ENCODE results near the gene NCOA6.
"Not testable (repeated sequence)": the region's sequence is repeated elsewhere in the genome, so short reads cannot be mapped to it uniquely, and the experiment has no call there.

The NCOA6 gene

DNA sequence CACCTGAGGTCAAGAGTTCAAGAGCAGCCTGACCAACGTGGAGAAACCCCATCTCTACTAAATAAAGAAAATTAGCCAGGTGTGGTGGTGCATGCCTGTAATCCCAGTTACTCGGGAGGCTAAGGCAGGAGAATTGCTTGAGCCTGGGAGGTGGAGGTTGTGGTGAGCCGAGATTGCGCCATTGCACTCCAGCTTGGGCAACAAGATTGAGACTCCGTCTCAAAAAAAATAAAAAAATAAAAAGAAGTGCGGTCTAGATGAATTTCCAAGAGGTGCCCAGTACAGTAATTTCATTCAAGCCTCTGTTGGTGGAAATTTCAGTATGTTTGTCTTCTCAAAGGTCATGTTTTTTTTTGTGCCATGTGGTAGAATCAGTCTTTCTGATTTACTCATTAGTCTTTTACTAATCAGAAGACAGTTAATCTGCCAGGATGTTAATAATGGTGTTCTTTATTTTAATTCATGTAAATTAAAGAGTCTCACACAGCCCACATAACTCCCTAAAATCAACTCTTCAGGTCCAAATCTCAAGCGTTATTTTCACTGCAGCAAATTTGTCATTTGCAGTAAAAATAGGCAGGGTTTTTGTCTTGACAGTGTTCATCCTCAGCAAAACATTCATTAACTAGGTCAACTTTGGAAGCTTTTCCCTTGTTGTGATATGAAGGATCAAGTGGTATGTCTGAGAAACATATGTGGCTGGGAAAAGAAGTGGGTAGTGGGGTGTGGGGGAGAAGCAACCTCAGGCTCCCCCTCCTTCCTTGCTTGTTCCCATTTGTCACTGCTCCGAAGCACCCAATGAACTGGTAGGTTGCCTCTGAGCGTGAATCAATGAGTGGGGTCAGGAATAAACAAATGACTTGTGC, 108.0 kb downstream of the NCOA6 start:
- no peak for DNase-seq

DNA sequence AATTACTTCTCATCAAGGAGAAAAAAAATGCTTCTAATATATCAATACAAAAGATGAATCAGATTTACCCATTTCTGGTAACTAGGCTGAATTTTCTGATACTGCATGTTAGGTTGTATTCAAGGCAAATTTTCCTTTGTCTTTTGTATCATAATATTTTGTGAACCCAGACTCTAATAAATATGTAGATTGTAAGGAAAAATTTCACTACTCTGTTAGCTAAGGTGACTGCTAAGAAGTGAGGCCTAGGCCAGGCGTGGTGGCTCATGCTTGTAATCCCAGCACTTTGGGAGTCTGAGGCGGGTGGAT, 108.6 kb downstream of the NCOA6 start:
- DNase-seq = no peak

DNA sequence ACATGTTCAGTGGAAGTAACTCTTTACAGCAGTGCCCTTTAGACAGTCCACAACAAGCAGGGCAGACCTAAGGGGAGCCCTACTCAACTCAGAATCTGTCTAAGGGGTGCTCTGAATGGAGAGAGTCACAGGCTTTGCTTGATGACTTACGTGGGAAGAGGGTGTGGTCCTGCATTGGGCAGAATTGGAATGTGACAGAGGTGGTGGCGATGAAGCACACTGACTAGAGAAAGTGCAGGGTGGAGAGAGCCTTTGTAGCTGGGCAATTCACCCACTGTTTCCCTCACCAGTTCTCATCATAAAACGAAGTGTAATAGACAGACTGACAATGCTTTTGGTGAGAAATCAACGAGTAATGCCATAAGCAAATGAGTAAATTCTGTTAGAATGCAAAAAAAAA, 110.1 kb downstream of the NCOA6 start:
- DNase-seq = no peak

DNA sequence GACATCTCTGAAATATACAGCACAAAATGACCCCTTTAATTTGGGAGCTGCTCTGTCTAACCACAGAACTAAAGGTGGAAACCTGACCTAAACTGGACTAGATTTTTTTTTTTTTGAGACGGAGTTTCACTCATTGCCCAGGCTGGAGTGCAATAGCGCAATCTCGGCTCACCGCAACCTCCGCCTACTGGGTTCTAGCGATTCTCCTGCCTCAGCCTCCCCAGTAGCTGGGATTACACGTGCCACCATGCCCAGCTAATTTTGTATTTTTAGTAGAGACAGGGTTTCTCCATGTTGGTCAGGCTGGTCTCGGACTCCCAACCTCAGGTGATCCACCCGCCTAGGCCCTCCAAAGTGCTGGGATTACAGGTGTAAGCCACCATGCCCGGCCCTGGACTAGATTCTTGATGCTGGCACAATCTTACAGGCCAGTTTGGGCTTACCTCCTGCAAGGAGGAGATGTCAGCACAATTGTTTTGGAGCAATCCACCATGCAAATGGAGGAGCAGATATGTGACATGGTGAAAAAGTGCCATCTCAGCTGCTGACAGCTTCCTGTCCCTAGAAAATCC, 111.4 kb downstream of the NCOA6 start:
- not testable (repeated sequence) for DNase-seq

DNA sequence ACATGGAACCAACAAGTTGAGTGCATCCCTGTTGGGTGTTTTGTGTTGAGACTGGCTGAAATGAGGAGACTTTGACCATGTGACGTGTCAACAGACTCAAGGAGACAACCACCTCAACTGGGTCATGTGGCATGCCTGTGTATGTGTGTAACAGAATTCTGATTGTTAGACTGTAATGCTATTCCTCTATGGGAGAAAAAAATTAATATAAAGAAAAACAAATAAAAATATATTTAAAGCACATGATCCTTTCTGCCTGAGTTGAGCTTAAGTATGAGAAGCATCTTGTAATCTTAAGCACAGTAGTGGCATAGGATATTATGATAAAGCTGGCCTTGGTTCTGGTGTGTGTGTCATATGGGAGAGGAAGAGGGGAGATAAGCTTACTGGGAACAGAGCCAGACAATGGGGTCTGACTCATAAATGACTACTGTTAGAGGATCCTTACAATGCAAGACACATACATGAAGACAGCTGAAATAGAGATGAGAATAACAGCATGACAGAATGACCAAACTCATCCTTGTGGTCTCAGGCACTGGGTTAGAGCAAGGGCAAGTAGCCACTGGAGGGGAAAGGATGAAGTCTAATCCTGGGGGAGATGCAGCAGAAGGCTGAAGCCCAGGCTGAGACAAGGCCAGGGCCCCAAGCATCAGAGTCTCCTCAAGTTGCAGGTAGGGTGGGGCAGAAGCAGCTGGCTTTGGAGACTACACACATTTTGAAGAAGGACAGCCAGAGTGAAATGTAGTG, 112.1 kb downstream of the NCOA6 start:
- no peak for DNase-seq

DNA sequence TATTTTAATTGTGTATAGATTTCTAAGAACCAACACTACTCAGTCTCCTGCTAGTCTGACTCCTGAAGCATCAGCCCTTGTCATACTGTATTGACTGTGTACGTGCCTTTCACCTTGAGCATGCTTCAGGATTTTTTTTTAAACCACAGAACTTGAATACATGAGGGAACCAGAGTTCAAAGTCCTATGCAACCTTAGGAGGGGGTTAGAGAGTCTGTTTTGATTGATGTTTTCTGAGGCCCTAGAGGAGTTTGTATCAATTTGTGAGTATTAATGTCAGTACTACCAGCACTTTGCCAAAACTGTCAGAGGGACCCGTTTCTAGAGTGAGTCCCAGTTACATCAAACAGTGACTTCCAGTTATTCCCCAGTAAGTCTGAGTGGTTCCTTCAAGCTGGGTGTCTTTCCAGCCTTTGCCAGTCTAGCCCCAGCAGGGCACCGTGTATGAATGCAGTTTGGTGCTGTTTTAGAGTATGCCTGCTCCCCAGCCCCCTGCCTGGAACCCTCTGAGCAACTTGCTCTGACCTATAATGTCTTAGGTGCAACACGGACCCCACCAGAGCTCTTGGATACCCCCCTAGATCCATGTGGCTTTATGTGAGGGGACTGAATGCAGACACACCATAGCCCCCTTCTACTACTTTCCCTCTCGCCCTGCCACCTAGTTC, 112.8 kb downstream of the NCOA6 start:
- no peak for DNase-seq

DNA sequence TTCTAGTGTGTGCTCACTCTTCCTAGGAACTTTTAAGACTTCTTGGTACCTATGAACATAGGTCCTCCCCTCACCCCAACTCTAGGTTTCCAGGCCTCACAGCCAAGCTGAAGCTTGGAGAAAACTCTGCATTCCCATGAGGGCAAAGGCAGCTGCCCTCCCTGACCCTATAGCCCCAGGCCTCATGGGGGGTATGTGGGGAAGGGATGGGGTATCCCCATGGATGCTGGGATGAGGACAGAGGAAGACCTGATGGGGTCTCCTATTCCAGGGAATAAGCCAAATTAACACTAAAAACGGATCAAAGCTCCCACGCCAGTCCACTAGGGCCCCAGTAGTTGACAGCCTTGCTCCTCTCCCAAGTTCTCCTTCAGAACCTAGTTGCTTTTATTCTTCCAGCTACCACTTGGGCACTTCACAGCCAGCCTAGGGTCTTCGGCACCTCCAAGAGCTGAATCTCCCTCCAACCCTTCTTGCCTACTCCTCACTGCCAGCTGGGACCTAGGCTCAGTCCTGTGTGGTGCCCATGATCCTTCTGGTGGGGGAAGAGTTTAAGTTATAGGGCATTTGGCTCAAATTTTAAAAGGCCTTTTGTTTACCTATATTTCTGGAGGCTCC, 113.5 kb downstream of the NCOA6 start:
- no peak for DNase-seq

DNA sequence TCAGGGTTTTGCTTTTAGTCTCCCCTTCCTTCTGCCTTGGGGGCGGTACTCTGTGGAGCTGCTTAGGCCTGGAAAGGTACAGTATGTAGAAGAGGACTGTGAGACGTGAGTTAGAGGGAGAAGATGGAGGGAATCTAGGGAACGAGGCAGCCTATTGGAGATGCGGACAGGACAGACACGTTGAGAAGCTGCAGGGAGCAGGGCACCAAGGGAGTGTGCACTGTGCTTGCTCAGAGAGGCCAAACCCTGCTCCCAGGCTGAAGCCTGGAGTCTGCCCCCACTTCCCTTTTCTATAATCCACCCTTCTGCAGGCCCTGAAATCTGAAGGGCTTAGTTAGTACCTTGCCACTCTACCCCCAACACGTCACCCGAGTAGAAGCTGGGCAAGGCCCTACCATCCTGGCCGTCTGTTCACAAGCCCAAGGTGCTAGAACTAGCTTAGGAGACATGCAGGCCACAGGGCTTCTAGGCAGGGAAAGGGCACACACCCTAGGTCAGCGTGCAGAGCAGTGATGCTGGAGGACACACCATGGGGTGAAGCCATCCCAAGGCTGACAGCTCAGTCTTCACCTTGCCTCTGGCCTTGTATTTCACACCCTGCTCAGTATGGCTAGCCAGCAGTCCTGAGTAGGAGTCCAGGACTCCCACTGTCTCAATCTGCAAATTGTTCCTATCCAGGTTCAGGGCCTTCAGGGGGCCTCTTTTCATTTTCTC, 114.4 kb downstream of the NCOA6 start:
- no peak for DNase-seq

DNA sequence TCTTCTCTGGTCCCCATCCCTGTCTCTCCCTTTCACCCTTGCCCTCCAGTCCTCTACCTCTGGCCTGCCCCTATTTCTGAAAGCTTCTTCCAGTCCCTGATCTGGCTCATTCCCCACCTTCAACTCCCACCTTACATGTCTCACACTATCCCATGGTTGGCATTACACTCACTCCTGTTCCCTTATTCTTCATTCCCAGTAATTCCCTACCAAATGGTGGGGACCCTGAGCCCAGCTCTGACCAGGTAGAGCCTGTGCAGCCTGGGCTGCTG, 114.9 kb downstream of the NCOA6 start:
- DNase-seq = no peak

DNA sequence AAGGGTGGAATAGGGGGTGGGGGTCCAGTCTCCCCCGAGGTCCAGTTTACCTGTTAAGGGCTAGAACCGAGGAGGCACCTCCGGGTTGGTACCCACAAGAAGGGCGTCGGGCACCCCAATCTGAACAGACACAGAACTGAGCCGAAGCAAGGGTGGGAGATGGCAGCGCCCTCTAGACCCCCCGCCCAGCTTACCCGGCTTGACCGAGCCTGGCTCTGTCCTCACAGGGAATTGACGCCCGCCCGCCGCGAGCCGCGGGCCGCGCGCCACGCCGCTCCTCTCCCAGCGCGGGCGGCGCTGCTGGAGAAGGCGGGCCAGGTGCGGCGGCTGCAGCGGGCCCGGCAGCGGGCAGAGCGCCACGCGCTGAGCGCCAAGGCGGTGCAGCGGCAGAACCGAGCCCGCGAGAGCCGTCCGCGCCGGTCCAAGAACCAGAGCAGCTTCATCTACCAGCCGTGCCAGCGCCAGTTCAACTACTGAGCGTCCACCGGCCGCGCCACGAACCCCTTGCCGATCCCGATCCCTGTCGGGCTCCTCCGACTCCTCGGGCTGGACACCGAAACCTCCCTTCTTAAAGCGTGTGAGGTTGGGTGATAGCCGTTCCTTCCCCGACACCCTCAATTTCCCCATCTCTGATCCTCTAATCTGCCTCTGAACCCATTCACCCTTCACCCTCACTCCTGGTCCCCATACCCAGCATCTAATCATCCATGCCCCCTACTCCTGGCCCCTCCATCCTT, 115.5 kb downstream of the NCOA6 start:
- no peak for DNase-seq

DNA sequence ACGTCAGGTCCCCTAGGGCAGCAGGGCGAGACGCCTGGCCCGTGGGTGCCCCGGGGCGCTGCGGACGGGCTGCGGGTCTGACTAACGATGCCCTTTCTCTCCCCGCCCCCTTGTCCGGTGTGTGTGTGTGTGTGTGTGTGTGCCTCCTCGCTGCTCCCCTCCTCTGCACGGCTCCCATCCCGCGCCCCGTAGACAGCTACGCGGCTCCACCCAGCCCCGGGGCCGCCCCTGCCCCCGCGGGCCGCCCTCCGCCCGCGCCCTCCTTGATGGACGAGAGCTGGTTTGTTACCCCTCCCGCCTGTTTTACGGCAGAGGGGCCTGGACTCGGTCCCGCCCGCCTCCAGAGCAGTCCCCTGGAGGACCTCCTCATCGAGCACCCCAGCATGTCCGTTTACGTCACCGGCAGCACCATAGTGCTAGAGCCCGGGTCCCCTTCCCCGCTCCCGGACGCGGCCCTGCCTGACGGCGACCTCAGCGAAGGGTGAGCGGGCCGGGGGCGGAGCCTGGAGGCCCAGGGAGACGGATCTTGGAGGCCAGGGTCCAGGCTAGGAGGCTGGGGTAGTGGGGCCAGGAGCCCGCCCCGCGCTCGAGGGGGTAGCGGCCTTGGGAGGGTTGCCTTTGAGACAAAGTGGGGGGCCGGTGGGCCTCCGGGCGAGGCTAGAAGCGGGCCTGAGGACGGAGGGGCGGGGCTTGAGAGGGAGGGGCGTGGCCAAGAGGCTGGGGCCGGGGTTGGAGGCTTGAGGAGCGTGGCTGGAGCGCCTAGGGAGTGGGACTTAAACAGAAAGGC, 116.2 kb downstream of the NCOA6 start:
- DNase-seq = peak; percentile 76 to 79

DNA sequence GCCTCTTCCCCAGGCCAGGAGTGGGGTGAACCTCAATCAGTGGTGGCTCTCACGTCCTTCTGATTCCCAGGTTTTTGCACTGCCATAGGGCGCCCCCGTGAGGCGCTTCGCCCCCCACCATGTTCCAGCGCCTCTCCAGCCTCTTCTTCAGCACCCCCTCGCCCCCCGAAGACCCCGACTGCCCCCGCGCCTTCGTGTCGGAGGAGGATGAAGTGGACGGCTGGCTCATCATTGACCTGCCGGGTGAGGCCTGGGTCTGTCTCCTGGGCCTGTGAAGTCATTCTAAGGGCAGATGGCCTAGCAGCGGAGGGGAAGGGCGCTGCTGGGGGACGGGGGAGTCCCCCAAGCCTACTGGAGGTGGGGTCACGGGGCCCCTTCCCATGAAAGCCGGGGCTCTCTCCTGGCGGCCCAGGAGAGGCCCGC, 116.8 kb downstream of the NCOA6 start:
- peak; percentile 41 to 60 for DNase-seq

DNA sequence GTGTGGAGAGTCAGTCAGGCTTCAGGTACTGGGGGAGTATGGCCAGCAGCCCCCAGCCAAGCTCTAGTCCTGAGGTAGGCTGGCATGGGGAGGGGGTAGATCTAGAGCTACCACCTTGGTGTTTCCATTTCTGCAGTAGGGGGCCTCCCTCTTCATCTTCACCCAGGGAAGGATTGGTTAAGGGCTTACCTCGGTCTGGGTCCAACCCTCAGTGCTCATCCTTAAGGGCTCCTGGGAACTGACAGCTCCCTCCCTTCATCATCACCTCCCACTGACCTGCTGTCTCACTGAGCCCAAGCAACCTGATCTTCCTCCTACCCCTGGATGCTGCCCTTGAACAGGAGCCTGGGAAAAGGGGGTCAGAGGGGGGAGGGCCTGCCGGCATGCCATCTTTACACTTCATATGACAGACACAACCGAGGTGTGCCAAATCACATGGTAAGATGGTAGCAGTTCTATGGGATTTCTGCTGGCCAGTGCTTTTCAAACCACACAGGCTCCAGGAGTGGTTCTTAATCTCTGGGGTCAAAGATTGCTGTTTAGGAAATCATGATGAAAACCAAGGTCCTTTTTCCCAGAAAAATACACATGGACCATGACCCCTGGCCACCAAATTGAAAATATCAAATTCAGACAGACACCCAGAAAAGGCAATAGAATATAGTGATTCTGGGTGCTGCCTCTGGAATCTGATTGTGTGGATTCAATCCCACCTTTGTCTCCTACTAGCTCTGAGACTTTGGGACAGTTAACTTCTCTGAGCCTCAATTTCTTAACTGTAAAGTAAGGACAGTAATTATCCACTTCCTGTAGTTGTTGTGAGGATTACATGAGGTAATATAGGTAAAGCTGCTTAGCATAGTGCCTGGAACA, 118.3 kb downstream of the NCOA6 start:
- DNase-seq = no peak

DNA sequence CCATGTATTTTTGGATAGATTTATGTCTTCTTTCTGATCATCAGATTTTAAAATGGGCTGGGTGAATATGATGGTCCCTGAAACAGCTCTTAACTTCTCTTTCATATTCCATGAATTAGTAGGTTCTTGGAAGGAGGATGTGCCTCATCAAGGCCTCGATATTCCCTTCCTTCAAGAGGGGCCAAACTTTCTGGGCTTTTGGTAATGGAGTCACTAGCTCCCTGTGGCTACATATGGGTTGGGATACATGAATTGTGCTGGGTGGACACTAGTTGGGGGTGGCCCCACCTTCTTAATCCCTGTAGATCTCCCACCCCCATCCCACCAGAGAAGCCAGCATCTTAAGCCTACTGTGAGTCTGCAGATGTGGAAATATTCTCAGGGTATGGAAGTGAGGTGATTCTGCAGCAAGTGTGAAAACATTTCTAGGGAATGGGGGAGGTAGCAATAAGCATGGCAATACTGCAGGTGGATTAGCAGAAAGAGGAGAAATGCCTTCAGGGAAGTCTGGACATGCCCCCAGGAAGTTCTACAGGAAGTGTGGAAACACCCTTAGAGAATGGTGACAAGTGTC, 119.1 kb downstream of the NCOA6 start:
- no peak for DNase-seq

DNA sequence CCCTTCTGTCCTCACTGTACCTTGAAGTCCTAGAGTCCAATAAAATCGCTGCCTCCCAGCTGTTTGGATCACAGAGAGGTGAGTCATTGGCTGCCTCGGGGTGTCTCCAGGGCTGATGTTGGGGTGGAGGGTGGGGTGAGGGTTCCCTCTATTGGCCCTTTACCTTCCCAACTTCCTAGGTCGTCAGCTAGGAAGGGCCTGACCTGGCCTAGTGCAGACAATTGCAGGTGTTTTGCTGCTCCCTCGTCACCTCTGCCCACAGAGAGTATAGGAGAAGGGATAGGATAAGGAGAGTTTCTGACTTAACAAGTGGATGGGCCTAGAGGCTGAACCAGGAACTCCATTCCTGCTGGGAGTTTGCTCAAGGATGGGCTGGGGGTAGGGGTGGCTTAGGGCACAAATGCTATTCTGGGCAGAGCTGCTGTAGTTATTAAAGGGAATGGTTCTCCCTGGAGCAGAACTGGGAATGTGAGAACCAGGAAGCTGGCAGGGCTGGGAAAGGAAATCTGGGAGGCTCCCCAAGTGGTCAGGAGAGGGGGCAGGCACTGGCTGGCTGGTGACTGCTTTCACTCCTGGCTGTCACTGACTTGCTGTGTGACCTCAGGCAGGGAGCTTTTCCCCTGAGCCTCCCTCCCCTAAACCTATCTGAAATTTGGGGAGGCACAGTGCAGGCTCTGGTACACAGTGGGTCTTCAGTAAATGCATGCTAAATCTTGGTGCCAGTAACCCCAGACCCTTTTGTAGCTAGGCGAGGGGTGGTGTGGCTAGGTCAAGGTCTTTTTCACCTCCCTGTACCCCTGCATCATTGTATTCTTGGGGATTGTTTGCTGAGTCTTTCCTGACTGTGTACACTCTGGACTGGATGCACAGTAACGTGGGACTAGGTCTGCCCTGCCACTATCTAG, 119.8 kb downstream of the NCOA6 start:
- no peak for DNase-seq

DNA sequence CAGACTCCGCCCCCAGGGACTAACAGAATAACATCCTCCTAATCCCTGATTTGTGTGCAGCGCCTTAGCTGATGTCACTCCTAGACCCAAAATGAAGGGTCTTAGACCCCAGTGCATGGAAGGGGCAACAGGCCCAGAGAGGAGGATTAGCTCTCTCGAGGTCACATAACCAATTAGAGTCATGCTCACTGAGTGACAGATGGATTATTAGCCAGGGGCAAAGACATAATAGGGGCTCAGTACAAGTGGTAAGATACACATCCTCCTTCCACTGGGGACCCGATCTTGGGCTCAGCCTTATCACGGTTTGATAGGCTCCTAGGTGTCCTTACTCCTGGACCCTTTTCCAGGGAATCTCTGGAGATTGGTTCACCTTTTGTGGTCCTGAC, 120.4 kb downstream of the NCOA6 start:
- DNase-seq = no peak

DNA sequence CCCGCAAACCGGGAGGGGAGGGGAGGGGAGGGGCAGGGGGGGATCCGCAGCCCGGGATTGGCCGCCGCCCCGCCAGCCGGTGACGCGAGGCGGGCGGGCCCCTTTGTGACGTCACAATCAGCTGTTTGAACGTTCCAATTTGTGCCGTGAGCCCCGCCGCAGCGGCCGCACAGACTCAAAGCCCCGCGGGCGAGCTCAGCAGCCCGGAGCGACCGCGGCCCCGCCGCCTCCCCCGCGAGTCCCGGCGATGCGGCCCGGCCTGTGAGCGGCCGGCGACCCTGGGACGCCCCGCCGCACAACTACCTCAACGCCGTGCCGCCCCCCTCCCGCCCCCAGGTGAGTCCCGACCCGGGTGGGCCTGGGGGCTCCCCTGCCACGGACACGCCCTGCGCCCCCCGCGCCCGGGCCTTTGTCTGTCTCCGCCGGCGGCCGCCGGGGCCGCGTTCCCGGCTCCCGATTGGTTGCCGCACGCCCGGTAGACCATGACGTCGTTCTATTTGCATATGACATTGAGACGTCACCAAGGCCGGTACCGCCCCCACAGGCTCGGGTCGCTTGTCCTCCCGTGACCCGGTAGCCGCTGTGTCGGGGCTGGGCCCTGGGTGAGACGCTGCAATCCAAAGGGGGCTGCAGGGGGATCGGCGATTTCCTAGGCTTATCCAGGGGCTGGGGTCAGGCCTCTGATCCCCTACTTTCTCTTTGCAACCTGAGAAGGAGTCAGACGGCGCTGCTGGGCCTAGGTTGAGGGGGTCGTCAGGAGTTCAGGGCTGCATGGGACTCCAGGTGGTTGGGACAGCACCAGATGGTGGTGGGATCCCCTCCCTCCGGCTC, 121.1 kb downstream of the NCOA6 start, which contains the start of gene TP53INP2:
TSS of gene TP53INP2 (plus strand) at position 168 of the 831 bp plus-strand sequence. CDS start 4,396 bp downstream, outside the sequence.
- peak; percentile 65 to 66 for DNase-seq

Measured in stimulated activated CD4-positive, alpha-beta T cell treated with anti-CD3 and anti-CD28 coated beads, Interleukin-2, amount 100 ng/mL, for 48 hours (primary cell).